ENCODE results near the gene GRSF1. TPM values are rescaled to one million over a fixed set of nuclear protein-coding genes. Genes with fewer than 3 reads are reported as not detected.

Gene GRSF1
- total and polyA plus RNA-seq, 2 donors (not counting 1 experiment from before 2014, with no cell fraction given), result 23.7 to 43.2 TPM

DNA sequence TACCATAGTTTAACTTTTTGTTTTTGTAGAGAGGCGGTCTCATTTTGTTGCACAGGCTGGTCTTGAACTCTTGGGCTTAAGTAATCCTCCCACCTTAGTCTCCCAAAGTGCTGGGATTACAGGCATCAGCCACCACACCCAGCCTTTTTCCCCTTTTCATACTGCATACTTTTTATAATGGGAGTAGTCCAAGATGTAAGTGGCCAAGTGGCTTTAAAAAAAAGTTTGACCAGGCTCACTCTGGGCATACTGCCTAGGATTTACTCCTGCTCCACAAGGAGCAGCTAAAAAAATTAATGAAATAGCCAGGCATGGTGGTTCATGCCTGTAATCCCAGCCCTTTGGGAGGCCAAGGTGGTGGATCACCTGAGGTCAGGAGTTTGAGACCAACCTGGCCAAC is 6.0 kb downstream of the GRSF1 start:
- Histone ChIP-seq H3K27me3 (replicated peaks in 1 of 4; ENCODE audit: control extremely low read depth in 1 of 4, control insufficient read depth in 3 of 4, insufficient read depth in 4 of 4, low read length in 3 of 4) (no peaks in the 10 kb centered on the region), H3K4me2 (replicated peaks; ENCODE audit: low read depth, low read length, poor library complexity, severe bottlenecking) (no peak overlapping the region), H3K4me1 (ENCODE audit: control insufficient read depth in 2 of 2, insufficient read depth in 2 of 2, low read length in 2 of 2) (peaks cover 13 to 23% of the 10 kb centered on the region in 2 donors), H3K9me3 (ENCODE audit: control extremely low read depth in 1 of 3, control insufficient read depth in 2 of 3, insufficient read depth in 1 of 3, low read length in 2 of 3) (no peaks in the 10 kb centered on the region), H3K4me3 (ENCODE audit: control extremely low read depth in 1 of 5, extremely low read depth in 1 of 5, insufficient read depth in 1 of 5, low read depth in 2 of 5, low read length in 4 of 5) (no peak overlapping the region), H3K36me3 (replicated peaks in 1 of 2; ENCODE audit: control extremely low read depth in 1 of 2, control insufficient read depth in 1 of 2, extremely low read depth in 1 of 2, insufficient read depth in 2 of 2, low read length in 1 of 2) (peaks cover 15 to 49% of the 10 kb centered on the region in 2 experiments), H4K20me1 (ENCODE audit: control insufficient read depth, insufficient read depth, low read length, poor library complexity, severe bottlenecking) (peaks cover 48% of the 10 kb centered on the region), H3K9ac (ENCODE audit: low read length) (no peak overlapping the region), H3K27ac (ENCODE audit: low read length in 2 of 2) (no peak overlapping the region), H2AFZ (ENCODE audit: insufficient read depth, low read depth, low read length, poor library complexity, severe bottlenecking) (no peak overlapping the region), H3K79me2 (ENCODE audit: control insufficient read depth, insufficient read depth, low read length) (peaks cover 64% of the 10 kb centered on the region)
- no peak for DNase-seq
- Mint-ChIP-seq H3K4me3 (no peak overlapping the region), H3K9me3 (ENCODE audit: insufficient read depth) (no peaks in the 10 kb centered on the region), H3K27ac (no peak overlapping the region), H3K27me3 (no peaks in the 10 kb centered on the region), H3K4me1 (peaks cover 17% of the 10 kb centered on the region)
- TF ChIP-seq EZH2 (IDR thresholded peaks at IDR 0.05; ENCODE audit: borderline replicate concordance, insufficient read depth, low read depth, low read length, poor library complexity, severe bottlenecking), result no peak
- TF ChIP-seq, protein P1, sequence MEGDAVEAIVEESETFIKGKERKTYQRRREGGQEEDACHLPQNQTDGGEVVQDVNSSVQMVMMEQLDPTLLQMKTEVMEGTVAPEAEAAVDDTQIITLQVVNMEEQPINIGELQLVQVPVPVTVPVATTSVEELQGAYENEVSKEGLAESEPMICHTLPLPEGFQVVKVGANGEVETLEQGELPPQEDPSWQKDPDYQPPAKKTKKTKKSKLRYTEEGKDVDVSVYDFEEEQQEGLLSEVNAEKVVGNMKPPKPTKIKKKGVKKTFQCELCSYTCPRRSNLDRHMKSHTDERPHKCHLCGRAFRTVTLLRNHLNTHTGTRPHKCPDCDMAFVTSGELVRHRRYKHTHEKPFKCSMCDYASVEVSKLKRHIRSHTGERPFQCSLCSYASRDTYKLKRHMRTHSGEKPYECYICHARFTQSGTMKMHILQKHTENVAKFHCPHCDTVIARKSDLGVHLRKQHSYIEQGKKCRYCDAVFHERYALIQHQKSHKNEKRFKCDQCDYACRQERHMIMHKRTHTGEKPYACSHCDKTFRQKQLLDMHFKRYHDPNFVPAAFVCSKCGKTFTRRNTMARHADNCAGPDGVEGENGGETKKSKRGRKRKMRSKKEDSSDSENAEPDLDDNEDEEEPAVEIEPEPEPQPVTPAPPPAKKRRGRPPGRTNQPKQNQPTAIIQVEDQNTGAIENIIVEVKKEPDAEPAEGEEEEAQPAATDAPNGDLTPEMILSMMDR (IDR thresholded peaks at IDR 0.05), result no peak
- intact Hi-C loops (cut with micrococcal nuclease), result loop anchor here (10.0 kb wide), 1 partner anchor 99 kb away; no protein-coding TSS in a partner anchor
- WGBS (ENCODE audit: insufficient coverage), result no CpG with 5 or more reads among the region's 1 CpG
- CTCF ChIA-PET, result no interaction called here
- no peak for ATAC-seq (ENCODE audit: low read depth)
- POLR2A ChIA-PET, result no interaction called here

DNA sequence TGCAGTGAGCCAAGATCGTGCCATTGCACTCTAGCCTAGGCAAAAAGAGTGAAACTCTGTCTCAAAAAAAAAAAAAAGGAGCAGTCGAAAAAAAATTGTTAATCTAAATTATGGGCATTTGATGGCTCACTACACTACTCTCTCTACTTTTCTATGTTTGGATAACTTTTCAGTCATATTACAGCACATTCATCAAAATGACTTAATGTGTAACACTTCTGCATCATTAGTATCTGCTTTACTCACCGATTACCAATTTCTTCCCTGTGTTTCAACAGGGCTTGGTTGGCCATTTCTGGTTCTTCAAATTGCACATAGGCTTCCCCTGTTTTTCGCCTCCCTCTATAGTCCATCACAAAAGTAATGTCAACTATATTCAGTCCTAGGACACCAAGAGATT is 8.4 kb downstream of the GRSF1 start:
- no peak overlapping the region for H3K9ac ChIP-seq (ENCODE audit: low read length)
- Mint-ChIP-seq H3K27ac (no peak overlapping the region), H3K4me3 (no peak overlapping the region), H3K4me1 (peaks cover 4% of the 10 kb centered on the region), H3K9me3 (ENCODE audit: insufficient read depth) (no peaks in the 10 kb centered on the region), H3K27me3 (no peaks in the 10 kb centered on the region)
- no peak overlapping the region for H3K4me3 ChIP-seq (ENCODE audit: control extremely low read depth in 1 of 5, extremely low read depth in 1 of 5, insufficient read depth in 1 of 5, low read depth in 2 of 5, low read length in 4 of 5)
- no peaks in the 10 kb centered on the region for H3K9me3 ChIP-seq (ENCODE audit: control extremely low read depth in 1 of 3, control insufficient read depth in 2 of 3, insufficient read depth in 1 of 3, low read length in 2 of 3)
- 82% methylated on average over 2 of the region's 4 CpGs for WGBS (ENCODE audit: insufficient coverage)
- CTCF ChIA-PET, result no interaction called here
- peaks cover 25% of the 10 kb centered on the region for H4K20me1 ChIP-seq (ENCODE audit: control insufficient read depth, insufficient read depth, low read length, poor library complexity, severe bottlenecking)
- H3K27me3 ChIP-seq (replicated peaks in 1 of 4; ENCODE audit: control extremely low read depth in 1 of 4, control insufficient read depth in 3 of 4, insufficient read depth in 4 of 4, low read length in 3 of 4), result no peaks in the 10 kb centered on the region
- POLR2A ChIA-PET, result interaction anchor here (0.7 kb wide), 1 partner anchor 97 kb away, joined by 3 read pairs; no protein-coding TSS in a partner anchor
- peaks cover 0 to 5% of the 10 kb centered on the region in 2 donors for H3K4me1 ChIP-seq (ENCODE audit: control insufficient read depth in 2 of 2, insufficient read depth in 2 of 2, low read length in 2 of 2)
- peaks cover 15 to 62% of the 10 kb centered on the region in 2 experiments for H3K36me3 ChIP-seq (replicated peaks in 1 of 2; ENCODE audit: control extremely low read depth in 1 of 2, control insufficient read depth in 1 of 2, extremely low read depth in 1 of 2, insufficient read depth in 2 of 2, low read length in 1 of 2)
- intact Hi-C loops (cut with micrococcal nuclease), result loop anchor here (10.0 kb wide), 1 partner anchor 96 kb away; no protein-coding TSS in a partner anchor
- H2AFZ ChIP-seq (ENCODE audit: insufficient read depth, low read depth, low read length, poor library complexity, severe bottlenecking), result no peak overlapping the region
- DNase-seq (no peak), ATAC-seq (ENCODE audit: low read depth) (no peak)
- no peak overlapping the region for H3K4me2 ChIP-seq (replicated peaks; ENCODE audit: low read depth, low read length, poor library complexity, severe bottlenecking)
- no peak overlapping the region for H3K27ac ChIP-seq (ENCODE audit: low read length in 2 of 2)
- TF ChIP-seq, protein P1 (IDR thresholded peaks at IDR 0.05), result no peak
- no peak for TF ChIP-seq EZH2 (IDR thresholded peaks at IDR 0.05; ENCODE audit: borderline replicate concordance, insufficient read depth, low read depth, low read length, poor library complexity, severe bottlenecking)
- H3K79me2 ChIP-seq (ENCODE audit: control insufficient read depth, insufficient read depth, low read length), result peaks cover 40% of the 10 kb centered on the region

Data from B cell (primary cell).